ENCODE data around the gene SHD.

SHD gene

DNA sequence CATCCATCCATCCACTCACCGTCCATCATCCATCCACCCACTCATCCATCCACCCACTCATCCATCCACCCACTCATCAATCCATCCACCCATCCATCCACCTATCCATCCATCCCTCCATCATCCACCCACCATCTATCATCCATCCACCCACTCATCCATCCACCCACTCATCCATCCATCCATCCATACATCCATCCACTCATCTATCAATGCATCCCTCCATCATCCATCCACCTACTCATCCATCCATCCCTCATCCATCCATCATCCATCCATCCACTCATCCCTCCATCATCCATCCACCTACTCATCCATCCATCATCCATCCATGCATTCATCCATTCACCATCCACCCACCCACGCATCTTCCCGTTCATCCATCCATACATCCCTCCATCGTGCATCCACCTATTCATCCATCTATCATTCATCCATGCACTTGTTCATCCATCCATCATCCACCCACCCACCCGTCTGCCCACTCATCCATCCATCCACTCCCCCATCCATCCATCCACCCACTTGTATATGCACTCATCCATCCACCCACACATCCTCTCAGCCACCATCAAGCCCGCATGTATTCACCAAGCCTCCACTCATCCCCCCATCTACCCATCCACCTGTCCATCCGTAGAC, 56.0 kb downstream of the SHD start:
- Histone ChIP-seq H3K36me3 (ENCODE audit: insufficient read depth, low read length) (no peaks in the 10 kb centered on the region), H3K4me3 (ENCODE audit: low read length) (no peak overlapping the region), H3K9ac (ENCODE audit: low read depth, low read length) (no peak overlapping the region), H3K4me1 (ENCODE audit: control insufficient read depth, insufficient read depth, low read length) (peaks cover 9% of the 10 kb centered on the region), H3K9me3 (replicated peaks; ENCODE audit: low read length) (no peaks in the 10 kb centered on the region), H3K27me3 (ENCODE audit: control insufficient read depth, insufficient read depth, low read length) (no peaks in the 10 kb centered on the region), H3K4me2 (ENCODE audit: low read length) (no peak overlapping the region)

DNA sequence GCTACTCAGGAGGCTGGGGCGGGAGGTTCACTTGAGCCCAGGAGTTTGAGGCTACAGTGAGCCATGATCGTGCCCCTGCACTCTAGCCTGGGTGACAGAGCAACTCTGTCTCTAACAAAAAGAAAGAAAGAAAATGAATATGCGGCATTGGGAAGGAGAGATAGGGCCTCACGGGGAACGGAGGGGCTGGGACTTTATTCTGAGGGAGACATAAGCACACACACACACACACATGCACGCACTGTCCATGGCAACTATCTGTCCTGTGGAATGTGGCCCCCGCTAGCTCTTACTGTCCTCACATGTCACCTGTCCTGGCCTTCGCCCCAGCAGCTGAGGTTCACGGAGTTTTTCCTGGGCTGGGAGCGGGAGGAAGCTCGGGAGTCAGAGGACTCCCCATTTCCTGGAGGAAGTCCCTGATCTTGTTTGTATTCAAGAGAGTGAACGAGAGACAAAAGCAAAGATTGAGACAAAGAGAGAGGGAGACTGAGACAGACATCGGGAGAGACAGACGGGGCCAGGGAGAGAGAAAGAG, 58.9 kb downstream of the SHD start:
- Histone ChIP-seq H3K4me3 (ENCODE audit: low read length) (peak overlapping the region; percentile 66), H3K9me3 (replicated peaks; ENCODE audit: low read length) (no peaks in the 10 kb centered on the region), H3K4me2 (ENCODE audit: low read length) (peak overlapping the region; percentile 84), H3K36me3 (ENCODE audit: insufficient read depth, low read length) (no peaks in the 10 kb centered on the region), H3K4me1 (ENCODE audit: control insufficient read depth, insufficient read depth, low read length) (peaks cover 15% of the 10 kb centered on the region), H3K27me3 (ENCODE audit: control insufficient read depth, insufficient read depth, low read length) (no peaks in the 10 kb centered on the region), H3K9ac (ENCODE audit: low read depth, low read length) (peak overlapping the region; percentile 71)

DNA sequence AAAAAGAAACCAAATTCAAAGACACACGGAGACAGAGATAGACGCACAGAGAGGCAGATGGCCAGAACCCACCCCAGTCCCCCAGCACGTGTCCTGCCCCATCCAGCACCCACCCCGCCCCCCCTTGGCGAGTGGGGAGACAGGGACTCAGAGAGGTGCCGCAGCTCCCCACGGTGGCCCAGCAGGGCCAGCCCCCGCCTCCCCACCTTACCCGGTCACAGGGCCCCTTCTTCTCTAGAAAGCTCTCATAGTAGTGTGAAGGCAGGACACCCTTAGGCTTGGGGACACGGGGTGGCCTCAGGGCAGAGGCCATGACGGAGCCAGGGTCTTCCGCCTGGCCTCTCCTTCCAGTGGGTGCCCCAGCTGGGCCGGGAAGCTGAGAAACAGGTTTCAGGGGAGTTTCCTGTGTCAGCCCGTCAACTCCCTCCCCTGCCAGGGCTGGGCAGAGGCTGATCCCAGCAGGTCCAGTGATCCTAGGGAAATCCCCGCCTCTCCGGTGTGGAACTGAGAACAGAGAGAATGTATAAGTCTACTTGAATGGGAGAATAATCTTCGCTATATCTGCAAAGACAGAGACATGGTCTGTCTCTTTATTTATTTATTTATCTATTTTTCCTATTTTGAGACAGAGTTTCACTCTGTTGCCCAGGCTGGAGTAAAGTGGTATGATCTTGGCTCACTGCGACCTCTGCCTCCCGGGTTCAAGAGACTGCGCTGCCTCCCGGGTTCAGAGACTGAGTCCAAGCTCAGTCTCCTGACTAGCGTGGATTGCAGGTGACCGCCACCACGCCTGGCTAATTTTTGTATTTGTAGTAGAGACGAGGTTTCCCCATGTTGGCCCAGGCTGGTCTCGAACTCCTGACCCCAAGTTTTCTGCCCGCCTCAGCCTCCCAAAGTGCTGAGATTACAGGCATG, 59.6 kb downstream of the SHD start, which contains the start of gene STAP2:
Gene STAP2 (minus strand): TSS at position 387 of the 915 bp plus-strand sequence. CDS start 74 bp downstream, at position 313.
- Histone ChIP-seq H3K4me2 (ENCODE audit: low read length) (peak within 1 kb of the TSS; percentile 84), H3K4me3 (ENCODE audit: low read length) (peak within 1 kb of the TSS; percentile 66), H3K36me3 (ENCODE audit: insufficient read depth, low read length) (no peaks in the 10 kb centered on the region), H3K9me3 (replicated peaks; ENCODE audit: low read length) (no peaks in the 10 kb centered on the region), H3K9ac (ENCODE audit: low read depth, low read length) (peak within 1 kb of the TSS; percentile 71), H3K4me1 (ENCODE audit: control insufficient read depth, insufficient read depth, low read length) (peaks cover 15% of the 10 kb centered on the region), H3K27me3 (ENCODE audit: control insufficient read depth, insufficient read depth, low read length) (no peaks in the 10 kb centered on the region)

Measured in skeletal muscle satellite cell (primary cell).